Mesodermal cell (in vitro differentiated cells): ENCODE measurements around the gene PERP.

Experiments
- H3K27ac ChIP-seq: 2 replicates; pipeline ENCODE4 v1.7.0; 2013; ENCODE audit warnings: mild to moderate bottlenecking, low read depth, low read length, moderate library complexity; ENCODE audit not compliant: severe bottlenecking
- H3K36me3 ChIP-seq: 2 replicates; pipeline ENCODE4 v1.7.1; 2013; ENCODE audit warnings: mild to moderate bottlenecking, low read length, moderate library complexity; ENCODE audit not compliant: control insufficient read depth, insufficient read depth
- H3K4me1 ChIP-seq: one replicate; pipeline ENCODE4 v1.7.1; 2013; ENCODE audit warnings: mild to moderate bottlenecking, low read length; ENCODE audit not compliant: insufficient read depth, control insufficient read depth, poor library complexity, severe bottlenecking
- H3K4me3 ChIP-seq: 2 replicates; pipeline ENCODE4 v1.7.0; 2013; ENCODE audit warnings: low read length, control low read depth, mild to moderate bottlenecking; ENCODE audit not compliant: insufficient read depth, poor library complexity, severe bottlenecking; ENCODE audit errors: extremely low read depth
- H3K9me3 ChIP-seq: 2 replicates; pipeline ENCODE4 v1.7.1; 2013; ENCODE audit warnings: mild to moderate bottlenecking, low read length, moderate library complexity; ENCODE audit not compliant: control insufficient read depth
- WGBS, 2 experiments: methylation state at CpG; one replicate each; pipeline ENCODE4 v1.1.5; 2013; ENCODE audit warnings: missing lambda C conversion rate in 2 of 2; ENCODE audit not compliant: insufficient coverage in 2 of 2; 5-methylcytosine and 5-hydroxymethylcytosine counted together

PERP gene

GRCh38 chr6:138052783-138053182 lies 54.4 kb downstream of the PERP start:
- Histone ChIP-seq H3K9me3 (no peaks in the 10 kb centered on the region), H3K27ac (no peak overlapping the region), H3K4me1 (no peaks in the 10 kb centered on the region), H3K4me3 (no peak overlapping the region), H3K36me3 (no peaks in the 10 kb centered on the region)
- 93 to 100% methylated on average over 2 to 3 of the region's 3 CpGs for WGBS, 2 experiments

- no CpG with 5 or more reads among the region's 1 CpG for WGBS, 2 experiments
- no peaks in the 10 kb centered on the region for H3K4me1 ChIP-seq
- no peak overlapping the region for H3K27ac ChIP-seq
- H3K36me3 ChIP-seq = no peaks in the 10 kb centered on the region
- no peaks in the 10 kb centered on the region for H3K9me3 ChIP-seq
- H3K4me3 ChIP-seq = no peak overlapping the region
Observed at GRCh38 chr6:138044972-138045371, 62.2 kb downstream of the PERP start.

DNA sequence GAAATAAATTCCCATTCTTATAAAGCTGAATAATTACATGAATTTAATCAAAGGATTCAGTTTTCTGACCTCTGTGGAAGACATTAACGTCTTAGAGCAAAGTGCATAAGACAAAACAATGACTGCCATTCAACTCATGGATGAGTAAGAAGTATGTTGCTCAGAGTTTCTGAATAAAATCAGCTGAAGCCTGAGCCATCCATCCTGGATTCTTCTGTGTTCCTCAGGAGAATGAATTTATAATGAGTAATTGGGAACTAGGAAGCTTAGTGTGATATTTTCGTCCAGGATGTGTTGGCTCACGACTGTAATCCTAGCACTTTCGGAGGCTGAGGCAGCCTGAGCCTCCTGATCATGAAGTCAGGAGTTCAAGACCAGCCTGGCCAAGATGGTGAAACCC lies 62.8 kb downstream of the PERP start:
- Histone ChIP-seq H3K27ac (no peak overlapping the region), H3K36me3 (no peaks in the 10 kb centered on the region), H3K4me3 (no peak overlapping the region), H3K4me1 (no peaks in the 10 kb centered on the region), H3K9me3 (no peaks in the 10 kb centered on the region)
- WGBS, 2 experiments = 93 to 95% methylated on average over 3 of the region's 4 CpGs
